Omental fat pad (tissue), 4 donors: ENCODE results near the gene ETNK2. TPM values are rescaled to one million over a fixed set of nuclear protein-coding genes. Genes with fewer than 3 reads are reported as not detected.

ENCODE experiments used
- ATAC-seq: fragments of 150-250 bp; one replicate; pipeline ENCODE4 v1.9.1; 2016; ENCODE audit warnings: mild to moderate bottlenecking, moderate library complexity; ENCODE audit not compliant: low FRiP score
- DNase-seq: peaks from one replicate; pipeline ENCODE4 v3.0.0-alpha.2; 2019; ENCODE audit warnings: low spot score
- CTCF ChIP-seq, 3 donors: fragments of 450-650 bp; IDR thresholded peaks; one replicate each; pipeline ENCODE4 v1.5.1; 2016 to 2017; ENCODE audit warnings: antibody characterized with exemption in 3 of 3, mild to moderate bottlenecking in 3 of 3, moderate library complexity in 2 of 3
- total RNA-seq, 4 donors: library from RNA; depleted of rRNA; stranded (reverse); fragments of >200 nt; gene quantifications; one replicate each; pipeline ENCODE4 v1.1.0, GENCODE V29; 2016

Gene ETNK2
- 10 to 100 TPM; 11.8 to 16.9 (median 13.3) TPM for total RNA-seq

- ATAC-seq, result peak; percentile 78
- TF ChIP-seq CTCF (IDR thresholded peaks at IDR 0.05), result no peak
- DNase-seq, result no peak
These were observed at the start of gene ETNK2 for GRCh38 chr1:204151552-204152309. Gene ETNK2, minus strand, starts transcription at chr1:204152044. Its CDS starts 192 bp downstream, at chr1:204151852.

DNA sequence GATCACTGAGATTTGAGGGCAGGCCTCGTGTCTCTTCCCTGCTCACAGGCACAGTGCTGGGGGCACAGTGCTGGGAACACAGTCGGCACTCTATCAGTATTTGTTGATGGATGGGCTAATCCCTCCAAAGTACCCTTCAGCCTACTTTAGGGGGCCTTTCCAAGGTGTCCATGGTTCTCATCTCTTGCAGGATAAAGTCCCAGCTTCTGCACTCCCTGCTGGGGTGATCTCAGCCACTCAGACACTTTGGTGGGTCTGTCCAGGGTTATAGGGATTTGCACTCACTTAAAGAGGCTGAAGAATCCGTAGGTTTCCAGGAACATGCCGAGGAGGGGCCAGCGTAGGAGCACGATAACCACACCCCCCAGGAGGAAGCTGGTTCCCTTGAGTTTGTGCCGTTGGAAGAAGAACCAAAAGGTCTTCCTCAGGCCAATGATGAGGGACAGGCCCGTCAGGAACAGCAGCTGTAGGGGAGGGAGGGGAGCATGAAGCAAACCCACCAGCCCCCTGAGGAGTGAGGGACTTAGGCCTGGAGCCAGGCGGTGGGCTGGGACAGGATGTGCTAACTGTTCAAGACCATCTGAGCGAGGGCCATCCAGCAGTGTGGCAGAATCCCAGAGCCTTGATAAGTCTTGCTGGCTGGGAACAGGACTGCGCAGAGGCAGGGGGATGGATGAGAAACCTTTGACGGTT is 49.6 kb upstream of the ETNK2 start:
- ATAC-seq (no peak), DNase-seq (no peak)
- TF ChIP-seq CTCF (IDR thresholded peaks at IDR 0.05), result no peak

DNA sequence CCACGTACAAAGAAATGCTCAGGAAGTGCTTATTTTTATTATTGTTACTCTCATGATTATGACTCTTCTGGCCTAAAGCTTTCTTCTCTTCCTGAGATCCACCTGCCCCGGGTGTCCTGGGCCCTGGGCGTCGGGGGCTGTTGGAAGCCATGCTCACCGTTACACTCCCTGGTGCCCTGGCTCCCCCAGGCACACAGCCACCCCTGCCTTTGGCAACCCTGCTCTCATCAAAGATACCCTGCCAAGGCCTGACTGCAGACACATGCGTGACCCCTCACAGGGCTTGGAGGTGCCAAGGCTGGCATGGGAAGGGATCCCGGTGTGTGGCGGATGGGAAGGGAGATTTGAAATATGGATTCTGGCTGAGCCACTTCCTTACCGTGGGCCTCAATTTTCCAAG is 47.7 kb upstream of the ETNK2 start:
- TF ChIP-seq CTCF (IDR thresholded peaks at IDR 0.05), result no peak
- no peak for ATAC-seq
- DNase-seq, result no peak

DNA sequence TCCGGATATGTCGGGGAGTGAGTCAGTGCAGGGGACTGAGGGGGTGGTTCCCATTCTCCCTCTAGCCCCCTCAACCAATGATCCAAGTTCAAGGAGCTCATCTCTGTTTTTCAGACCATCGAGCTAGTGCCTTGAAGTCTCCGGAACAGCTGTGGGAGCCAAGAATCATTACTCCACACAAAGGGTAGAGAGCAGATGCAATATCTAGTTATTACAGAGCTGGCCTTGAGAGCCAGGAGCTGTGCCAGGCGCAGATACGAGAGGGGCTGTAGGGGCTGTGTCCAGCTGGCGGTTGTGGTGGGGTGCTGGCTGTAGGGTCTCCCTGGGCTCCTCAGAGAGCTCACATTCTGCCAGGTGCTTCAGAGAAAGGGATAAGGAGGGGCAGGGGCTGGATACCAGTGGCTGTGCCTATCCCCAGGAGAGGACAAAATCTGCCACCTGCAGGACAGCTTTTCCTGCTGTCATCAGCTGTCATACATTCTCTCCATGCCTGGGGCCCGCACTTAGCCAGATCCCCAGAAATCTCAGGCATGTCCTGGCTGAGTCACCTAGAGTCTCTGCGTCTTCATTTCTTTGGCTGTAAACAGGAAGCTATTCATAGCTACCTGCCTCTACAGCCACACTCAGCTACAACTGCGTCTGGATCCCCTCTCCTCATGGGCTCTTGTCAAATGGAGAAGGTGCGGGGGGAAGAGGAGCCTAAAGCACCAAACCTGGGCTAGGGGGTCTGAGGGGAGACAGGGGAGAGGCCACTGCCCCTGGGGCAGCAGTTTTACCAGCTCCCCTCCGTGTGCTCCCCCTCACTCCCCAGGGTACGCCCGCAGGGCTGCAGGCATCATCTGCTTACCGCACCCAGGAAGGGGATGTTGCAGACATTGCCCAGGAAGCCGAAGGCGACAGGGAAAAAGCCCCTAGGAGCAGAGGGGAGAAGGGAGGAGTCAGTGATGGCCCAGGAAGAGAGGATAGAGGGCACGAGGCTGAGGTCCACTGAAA is 46.8 kb upstream of the ETNK2 start:
- DNase-seq (no peak), ATAC-seq (no peak)
- no peak for TF ChIP-seq CTCF (IDR thresholded peaks at IDR 0.05)

DNA sequence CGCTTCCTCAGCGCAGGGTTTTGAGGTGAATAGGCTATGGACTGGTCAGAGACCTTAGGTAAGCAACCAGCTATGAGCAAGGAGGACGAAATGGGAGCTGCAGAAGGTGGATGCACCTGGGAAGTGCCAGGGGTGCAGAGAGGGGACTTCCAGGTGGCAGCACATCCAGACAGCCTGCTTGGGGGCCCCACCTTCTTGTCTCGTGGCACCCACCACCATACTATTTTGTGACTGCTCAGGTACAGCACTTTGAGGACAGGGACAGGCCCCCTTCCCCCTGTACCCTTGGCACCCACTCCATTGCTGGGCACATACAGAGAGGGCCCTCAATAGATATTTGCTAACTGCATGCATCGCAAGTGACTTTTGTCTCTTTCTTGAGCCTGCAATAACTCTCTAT is 45.2 kb upstream of the ETNK2 start:
- TF ChIP-seq CTCF (IDR thresholded peaks at IDR 0.05), result no peak
- no peak for DNase-seq
- no peak for ATAC-seq

DNA sequence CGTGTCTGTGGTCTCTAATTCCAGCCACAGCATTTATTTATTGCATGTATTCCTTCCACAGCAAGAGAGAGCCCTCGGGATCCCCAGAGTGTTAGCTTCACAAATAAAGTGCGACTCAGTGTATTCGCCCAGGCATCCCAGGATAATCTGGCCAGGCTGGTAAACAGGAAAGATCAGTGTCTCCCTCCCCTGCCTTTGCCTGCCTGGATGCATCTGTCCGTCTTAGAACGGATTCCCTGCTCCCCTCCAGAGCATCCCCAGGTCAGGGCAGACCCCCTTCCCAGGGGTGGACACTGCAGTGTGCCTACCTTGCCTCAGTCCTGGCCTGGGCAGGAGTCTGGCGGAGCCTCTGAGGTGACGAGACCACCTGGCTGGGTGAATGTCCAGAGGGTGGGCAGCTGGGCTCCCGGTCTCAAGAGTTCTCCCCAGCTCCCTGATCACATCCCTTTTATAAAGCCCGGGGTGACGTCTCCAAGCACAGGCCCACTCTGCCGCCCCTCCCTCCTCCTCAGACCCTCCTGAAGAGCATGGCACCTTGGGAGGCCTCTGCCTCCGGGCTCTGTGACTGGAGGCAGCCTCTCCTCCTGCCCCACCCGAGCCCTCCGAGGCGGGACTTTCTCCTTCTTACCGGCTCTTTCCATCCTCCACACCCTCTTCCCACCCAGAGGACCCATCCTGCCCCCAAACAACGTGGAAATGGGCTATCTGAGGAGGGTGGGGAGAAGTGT is 44.4 kb upstream of the ETNK2 start, which contains the start of gene KISS1:
Gene KISS1 (minus strand): TSS at position 424 of the 728 bp plus-strand sequence. CDS start 3,615 bp downstream, outside the sequence.
- ATAC-seq (no peak), DNase-seq (no peak)
- TF ChIP-seq CTCF (IDR thresholded peaks at IDR 0.05), result no peak
